HG03354 (cell line): Measurements from ENCODE around the gene STPG1.

ENCODE experiments used
- ATAC-seq: cut with Tn5 transposase; IDR thresholded peaks from one replicate; pipeline ENCODE4 v1.9.1; 2021; ENCODE audit warnings: mild to moderate bottlenecking; ENCODE audit not compliant: unreplicated experiment, poor library complexity, severe bottlenecking

Gene STPG1

GRCh38 chr1:24427545-24427862, 13.9 kb upstream of the STPG1 start:
- ATAC-seq, result no peak

DNA sequence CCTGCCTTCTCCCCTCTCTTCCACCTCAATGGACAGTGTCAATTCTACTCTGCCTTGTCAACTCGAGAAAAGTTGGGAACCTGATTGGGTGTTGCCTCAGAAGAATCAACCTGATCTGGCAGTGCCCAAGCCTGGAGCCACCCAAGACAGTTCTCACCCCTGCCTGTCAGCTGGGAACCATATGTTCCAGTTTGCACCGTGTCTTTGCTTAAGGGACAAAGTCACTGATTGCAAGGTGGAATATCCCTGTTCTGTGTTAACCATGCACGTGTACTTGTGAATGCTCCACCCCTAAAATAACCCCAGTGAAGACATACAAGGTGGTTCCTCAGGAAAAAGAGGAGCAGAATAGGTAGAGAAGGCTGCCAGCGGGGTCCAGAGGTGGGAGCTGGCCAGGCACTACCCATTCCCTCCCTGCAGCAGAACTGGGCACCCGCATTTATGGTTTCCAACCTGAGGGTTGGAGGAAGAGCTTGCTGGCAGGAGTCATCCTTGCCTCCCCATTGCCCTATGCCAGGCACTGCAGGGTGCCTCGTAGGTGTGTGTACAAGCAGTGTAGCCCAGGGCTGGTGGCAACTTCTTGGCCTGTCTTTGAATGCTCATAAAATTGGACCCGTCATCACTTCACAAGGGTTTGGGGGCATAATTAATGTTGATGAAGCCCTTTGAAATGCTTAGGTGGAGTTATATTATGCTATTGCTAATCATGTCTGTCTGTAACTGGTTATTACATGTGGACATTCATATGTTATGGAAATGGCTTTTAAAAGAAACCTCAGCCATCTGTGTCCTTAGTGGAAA, 13.4 kb upstream of the STPG1 start:
- no peak for ATAC-seq

- no peak for ATAC-seq
Observed at GRCh38 chr1:24425922-24426321, 12.3 kb upstream of the STPG1 start.

DNA sequence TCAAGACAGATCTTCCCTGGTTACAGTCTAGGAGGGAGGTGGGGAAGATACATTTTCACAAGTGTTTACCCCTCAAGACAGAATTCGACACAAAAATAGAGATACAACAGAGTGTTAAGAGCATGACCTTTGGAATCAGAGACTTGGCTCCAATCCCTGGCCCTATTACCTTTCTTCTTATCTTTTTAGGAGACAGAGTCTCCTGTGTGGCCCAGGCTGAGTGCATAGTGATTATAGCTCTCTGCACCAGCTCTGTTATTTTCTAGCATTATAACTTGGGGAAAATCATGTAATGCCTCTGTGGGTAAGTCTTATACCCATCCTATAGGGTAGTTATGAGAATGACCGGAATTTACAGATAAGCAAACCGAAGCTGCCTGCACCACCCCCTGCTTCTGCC, 11.9 kb upstream of the STPG1 start:
- ATAC-seq, result no peak

- no peak for ATAC-seq
Observed at GRCh38 chr1:24424990-24425389, 11.4 kb upstream of the STPG1 start.

DNA sequence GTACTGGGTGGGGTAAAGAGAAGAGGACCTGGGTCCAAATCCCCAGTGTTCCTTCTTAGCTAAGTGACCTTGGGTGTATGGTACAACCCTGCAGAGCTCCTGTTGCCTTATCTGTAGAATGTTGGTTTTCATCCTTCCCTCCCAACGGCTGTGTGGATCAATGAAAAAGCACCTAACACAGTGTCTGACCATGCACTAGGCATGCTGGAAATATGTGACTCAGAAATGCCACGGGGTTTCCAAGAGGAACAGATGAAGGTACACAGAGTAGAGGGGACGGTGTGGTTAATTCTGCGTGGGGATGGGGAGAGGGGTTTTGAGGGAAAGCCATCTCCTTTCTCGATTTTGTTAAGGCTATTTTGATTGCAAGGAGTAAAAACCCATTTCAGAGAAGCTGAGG, 10.6 kb upstream of the STPG1 start:
- no peak for ATAC-seq

DNA sequence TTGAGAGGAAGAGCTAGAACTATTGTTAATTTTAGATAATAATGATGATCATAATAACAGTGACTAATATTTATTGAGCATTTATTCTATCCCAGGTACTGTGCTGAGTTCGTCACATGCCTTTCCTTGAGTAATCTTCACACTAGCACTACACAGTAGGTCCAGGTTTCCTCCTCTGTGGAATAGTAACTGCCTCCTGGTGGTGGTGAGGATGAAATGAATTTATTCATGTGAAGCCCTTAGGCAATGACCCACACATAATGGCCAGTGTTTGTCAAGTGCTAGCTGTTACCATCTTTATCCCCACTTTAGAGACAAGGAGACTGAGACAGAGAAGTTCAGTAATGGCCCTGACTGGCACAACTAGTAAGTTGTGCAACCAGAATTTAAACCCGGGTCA, 7.9 kb upstream of the STPG1 start:
- no peak for ATAC-seq

DNA sequence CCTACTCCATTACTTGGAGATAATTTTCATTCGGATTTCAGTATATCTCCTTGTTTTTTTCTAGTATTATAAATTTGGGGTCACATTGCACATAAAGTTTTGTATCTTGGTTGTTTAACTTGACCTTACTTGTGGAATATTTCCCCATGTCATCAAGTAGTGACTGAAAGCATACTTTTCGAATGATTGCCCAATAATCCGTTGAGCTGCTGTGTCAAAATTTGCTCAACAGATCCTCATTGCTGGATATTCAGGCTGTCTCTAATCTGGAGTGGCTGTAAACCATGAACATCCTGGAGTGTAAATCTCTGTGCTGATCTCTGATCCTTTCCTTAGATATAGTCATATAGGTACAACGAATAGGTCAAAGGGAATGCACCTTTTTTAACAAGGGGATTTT, 7.0 kb upstream of the STPG1 start:
- ATAC-seq, result no peak

DNA sequence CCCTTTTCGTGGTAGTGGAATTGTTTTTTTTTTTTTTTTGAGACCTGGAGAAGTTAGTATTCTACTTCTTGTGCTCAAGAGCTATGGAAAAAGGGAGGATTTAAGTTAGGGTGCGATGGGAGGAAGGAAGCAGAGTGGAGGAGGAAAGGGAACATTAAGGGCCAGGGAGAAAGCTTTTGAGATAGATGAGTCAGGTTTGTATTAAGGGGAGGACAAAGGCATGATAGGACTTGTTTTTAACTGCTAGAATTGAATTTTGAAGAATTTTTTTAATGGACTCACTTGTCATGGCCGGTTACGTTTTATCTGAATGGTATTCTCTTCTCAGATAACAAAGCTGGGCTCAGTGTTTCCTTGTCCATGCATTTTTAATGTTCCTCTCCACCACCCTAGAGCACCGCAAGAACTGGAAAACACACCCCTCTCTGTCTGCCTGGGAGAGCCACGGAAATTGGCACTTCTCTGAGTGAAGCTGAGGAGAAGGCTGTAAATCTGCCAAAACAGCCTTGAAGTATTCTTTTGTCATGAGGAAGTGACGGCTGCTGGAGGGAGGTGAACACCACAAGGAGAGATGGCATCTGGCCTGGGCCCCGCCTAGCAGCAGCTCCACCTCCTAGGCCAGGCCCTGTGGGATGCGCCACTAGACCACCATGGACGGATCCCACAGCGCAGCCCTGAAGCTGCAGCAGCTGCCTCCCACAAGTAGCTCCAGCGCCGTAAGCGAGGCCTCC, 5.5 kb upstream of the STPG1 start:
- no peak for ATAC-seq

DNA sequence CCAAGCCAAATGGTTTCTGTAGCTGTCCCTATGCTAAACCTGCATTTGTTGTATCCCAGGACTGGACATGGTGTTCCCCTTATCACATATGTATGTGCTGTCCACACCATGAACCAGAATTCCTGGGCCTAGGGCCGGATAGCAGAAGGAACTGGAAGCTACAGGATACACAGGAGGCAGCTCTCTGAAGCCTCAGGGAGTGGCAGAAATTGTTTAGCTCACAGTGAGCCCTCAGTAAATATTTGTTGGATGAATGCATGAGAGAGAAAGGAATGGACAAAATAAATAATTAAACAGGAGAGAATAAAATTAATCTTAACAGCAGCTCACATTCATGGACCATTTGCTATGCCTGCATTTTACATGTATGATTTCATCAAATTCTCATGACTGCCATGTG, 4.1 kb upstream of the STPG1 start:
- ATAC-seq, result no peak

DNA sequence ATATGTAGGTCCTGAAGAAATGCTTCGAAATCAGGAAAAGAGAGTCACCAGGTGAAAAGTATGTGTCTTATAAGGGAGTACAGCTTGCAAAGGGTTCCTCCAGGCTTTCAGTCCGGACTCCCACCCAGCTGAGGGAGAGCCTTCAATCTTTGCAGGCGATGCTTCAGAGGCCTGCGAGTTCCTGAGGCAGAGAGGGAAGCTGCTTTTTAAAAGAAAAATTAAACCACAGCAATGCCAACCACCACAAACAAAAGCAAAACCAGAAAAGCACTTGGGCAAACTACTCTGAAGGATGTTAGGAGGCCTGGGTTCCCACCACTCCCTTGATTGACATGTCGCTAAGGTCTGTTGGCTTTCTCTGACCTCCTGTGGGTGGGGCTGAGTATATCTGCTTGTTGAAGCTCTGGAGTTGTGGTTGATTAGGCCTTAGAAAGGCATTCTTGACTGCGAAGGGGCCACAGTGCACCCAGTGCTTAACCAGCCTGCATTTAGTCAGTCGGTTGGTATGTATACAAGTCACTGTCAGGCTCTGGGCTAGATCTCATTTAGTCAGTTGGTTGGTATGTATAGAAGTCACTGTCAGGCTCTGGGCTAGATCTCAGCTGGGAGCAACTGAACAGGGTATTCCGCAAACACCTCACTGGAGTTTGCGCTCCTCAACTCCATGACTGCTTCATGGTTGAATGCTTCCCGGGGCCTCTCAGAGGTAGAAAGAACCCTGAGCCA, 3.2 kb upstream of the STPG1 start:
- no peak for ATAC-seq

DNA sequence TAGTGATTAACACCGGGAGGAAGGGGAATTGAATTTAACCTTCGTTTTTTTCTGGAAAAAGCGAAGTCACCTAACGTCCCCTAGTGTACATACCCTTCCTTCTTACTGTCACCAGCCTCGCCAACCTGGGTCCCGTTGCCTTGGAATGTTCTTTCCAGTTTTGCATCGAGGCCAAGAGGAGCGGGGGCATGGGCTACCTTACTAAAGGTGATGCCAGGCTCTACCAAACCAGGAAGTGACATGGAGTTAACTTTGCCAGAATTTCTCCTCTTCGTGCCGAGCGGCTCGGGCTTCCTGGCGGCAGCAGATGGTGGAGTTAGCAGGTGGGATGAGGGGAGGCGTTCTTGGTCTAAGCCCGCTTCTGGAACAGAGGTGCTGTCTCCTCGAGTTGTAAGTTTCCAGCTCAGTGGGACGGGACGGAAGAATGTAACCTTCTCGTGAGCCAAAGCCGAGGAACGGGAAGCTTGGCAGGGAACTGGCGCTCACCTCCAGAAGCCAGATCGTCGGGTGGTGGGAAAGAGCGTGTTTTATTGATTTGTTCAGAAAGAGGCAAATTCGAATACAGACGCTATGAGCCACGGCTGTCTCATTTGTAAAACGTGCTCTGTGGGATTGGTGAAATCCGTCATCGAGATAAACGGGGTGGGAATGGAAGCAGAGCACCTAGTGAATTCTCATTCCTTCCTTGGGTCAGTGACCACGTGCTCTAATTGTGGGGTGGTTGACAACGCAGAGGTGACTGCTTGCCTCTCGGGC, 2.5 kb upstream of the STPG1 start:
- ATAC-seq, result peak; percentile 6

- ATAC-seq, result peak; percentile 95
Observed at GRCh38 chr1:24415334-24415909, 1.8 kb upstream of the STPG1 start, which contains the start of gene NIPAL3. NIPAL3 (plus strand) TSS chr1:24415802; CDS start chr1:24419548, 3,746 bp downstream.

DNA sequence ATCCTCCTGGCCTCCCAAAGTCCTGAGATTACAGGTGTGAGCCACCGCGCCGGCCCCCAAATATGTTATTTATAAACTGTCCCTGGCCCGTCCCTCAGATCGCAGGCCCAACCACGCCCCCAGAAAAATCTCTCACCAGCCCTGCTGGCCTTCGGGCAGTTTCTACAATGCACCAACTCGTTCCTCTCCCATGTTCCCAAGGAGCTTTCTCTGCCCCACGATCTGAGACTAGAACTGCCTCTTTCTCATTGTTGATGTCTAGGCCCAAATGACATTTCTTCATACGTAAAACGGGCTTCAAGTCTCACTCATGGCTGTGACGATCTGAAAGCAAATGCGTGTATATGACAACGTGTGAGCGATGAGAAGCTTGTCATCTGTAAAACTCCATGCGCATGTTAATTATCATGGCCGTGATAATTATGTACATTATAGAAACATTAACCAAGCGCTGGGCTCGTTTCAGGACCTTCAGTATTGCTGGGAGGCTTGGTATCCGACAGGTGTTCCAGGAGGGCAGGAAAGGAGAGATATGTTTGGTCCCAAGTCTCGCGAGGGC, 1.3 kb upstream of the STPG1 start:
- ATAC-seq, result no peak

DNA sequence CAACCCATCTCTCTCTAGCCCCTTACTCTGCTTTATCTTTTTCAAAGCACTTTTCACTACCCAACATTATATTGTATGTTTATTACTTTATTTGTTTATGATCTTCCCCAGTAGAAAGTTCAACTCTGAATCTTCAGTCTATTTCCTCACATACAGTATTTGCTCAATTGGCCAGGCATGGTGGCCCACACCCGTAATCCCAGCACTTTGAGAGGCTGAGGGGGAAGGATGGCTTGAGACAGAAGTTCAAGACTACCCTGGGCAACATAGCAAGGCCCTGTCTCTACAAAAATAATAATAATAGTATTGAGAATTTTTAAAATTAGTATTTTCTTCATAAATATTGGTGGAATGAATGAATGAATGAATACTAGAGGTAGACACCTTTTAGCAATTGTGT, 1.2 kb downstream of the STPG1 start:
- no peak for ATAC-seq

- no peak for ATAC-seq
Observed at GRCh38 chr1:24411963-24412362, 1.6 kb downstream of the STPG1 start.

GRCh38 chr1:24410750-24411149, 2.8 kb downstream of the STPG1 start:
- no peak for ATAC-seq

DNA sequence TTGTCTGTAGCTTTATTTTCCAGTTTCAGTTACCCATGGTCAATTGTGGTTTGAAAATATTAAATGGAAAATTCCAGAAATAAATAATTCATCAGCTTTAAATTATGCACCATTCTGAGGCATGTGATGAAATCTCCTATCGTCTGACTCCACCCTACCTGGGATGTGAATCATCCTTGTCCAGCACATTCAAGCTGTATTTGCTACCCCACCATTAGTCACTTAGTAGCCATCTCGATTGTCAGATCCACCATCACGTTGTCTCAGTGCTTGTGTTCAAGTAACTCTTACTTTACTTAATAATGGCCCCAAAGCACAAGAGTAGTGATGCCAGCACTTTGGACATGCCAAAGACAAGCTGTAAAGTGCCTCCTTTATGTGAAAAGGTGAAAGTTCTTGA, 4.0 kb downstream of the STPG1 start:
- no peak for ATAC-seq

DNA sequence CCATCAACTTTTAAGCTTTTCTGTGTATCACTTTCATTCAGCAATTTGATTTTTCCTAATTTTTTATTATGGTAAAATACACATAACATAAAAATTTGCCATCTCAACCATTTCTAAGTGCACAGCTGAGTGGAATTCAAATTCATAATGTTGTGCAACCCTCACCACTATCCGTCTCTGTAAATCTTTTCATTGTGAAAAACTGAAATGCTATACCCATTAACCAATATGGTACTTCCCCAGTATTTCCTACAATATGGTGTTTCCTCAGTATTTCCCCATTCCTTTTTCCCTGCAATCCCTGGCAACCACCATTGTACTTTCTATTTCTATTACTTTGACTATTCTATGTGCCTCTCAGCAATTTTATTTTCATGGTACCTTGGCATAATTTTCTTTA, 6.8 kb downstream of the STPG1 start:
- ATAC-seq, result no peak
